IMR-90 (cell line): Measurements from ENCODE around the gene HMX1. TPM values are rescaled to one million over a fixed set of nuclear protein-coding genes. Genes with fewer than 3 reads are reported as not detected.

Experiments used
- ATAC-seq: fragments of 200-7000 bp; cut with Tn5 transposase; 2 replicates; pipeline ENCODE4 v1.9.1; 2020; ENCODE audit warnings: low read depth, mild to moderate bottlenecking, moderate library complexity
- BruUV-seq: library from RNA; stranded (reverse); fragments of 400-500 nt; replicated peaks from 2 replicates; lab custom pipeline; 2021; lab: Mats Ljungman, UMichigan
- CTCF ChIA-PET: fragments of 300-600 bp; formaldehyde crosslinking; extraction: SDS; loops from one replicate; lab custom pipeline; 2021; ENCODE audit warnings: antibody characterized with exemption; lab: Yijun Ruan, JAX
- POLR2A ChIA-PET: fragments of 300-600 bp; sonication (Branson Sonifier 250); formaldehyde crosslinking; loops from one replicate; lab custom pipeline; 2022; ENCODE audit warnings: antibody characterized with exemption; ENCODE audit not compliant: unreplicated experiment; lab: Charles Lee
- DNase-seq: peaks from one replicate; pipeline ENCODE4 v3.0.0; 2013
- H2AFZ ChIP-seq: replicated peaks from 2 replicates; pipeline ENCODE3; 2013; ENCODE audit warnings: low read length, mild to moderate bottlenecking; ENCODE audit not compliant: poor library complexity
- H2AK5ac ChIP-seq: 2 replicates; pipeline ENCODE4 v1.6.1; 2013; ENCODE audit warnings: low read depth, low read length, inconsistent platforms
- H2AK9ac ChIP-seq: replicated peaks from 2 replicates; pipeline ENCODE3; 2013; ENCODE audit warnings: mild to moderate bottlenecking, low read depth, low read length, moderate library complexity; ENCODE audit not compliant: poor library complexity
- H2BK120ac ChIP-seq: 2 replicates; pipeline ENCODE4 v1.6.1; 2013; ENCODE audit warnings: low read depth, low read length, inconsistent platforms
- H2BK15ac ChIP-seq: 3 replicates; pipeline ENCODE4 v1.6.1; 2013; ENCODE audit warnings: low read depth, low read length, inconsistent platforms
- H2BK20ac ChIP-seq: 2 replicates; pipeline ENCODE4 v1.6.1; 2013; ENCODE audit warnings: low read depth, mild to moderate bottlenecking, inconsistent platforms, low read length, moderate library complexity
- H2BK5ac ChIP-seq: 2 replicates; pipeline ENCODE4 v1.6.1; 2013; ENCODE audit warnings: mild to moderate bottlenecking, low read depth, low read length, inconsistent platforms; ENCODE audit not compliant: poor library complexity, severe bottlenecking
- H3K14ac ChIP-seq: replicated peaks from 2 replicates; pipeline ENCODE4 v1.6.1; 2013; ENCODE audit warnings: low read depth, low read length, inconsistent platforms
- H3K18ac ChIP-seq: 2 replicates; pipeline ENCODE4 v1.6.1; 2013; ENCODE audit warnings: low read depth, low read length, control low read depth
- H3K23ac ChIP-seq: 2 replicates; pipeline ENCODE4 v1.6.1; 2013; ENCODE audit warnings: low read depth, low read length, inconsistent platforms
- H3K27ac ChIP-seq: 2 replicates; pipeline ENCODE4 v1.5.1; 2013; ENCODE audit warnings: mild to moderate bottlenecking, control low read depth, low read length; ENCODE audit not compliant: insufficient read depth
- H3K27me3 ChIP-seq: 2 replicates; pipeline ENCODE4 v1.6.1; 2013; ENCODE audit warnings: low read length; ENCODE audit not compliant: control insufficient read depth, insufficient read depth
- H3K36me3 ChIP-seq: 2 replicates; pipeline ENCODE4 v1.6.1; 2013; ENCODE audit warnings: low read length, mixed read lengths; ENCODE audit not compliant: control insufficient read depth, insufficient read depth
- H3K4ac ChIP-seq: 2 replicates; pipeline ENCODE4 v1.6.1; 2013; ENCODE audit warnings: low read depth, low read length, inconsistent platforms
- H3K4me1 ChIP-seq: 2 replicates; pipeline ENCODE4 v1.6.1; 2013; ENCODE audit warnings: low read length, mixed read lengths; ENCODE audit not compliant: control insufficient read depth, insufficient read depth
- H3K4me2 ChIP-seq: 2 replicates; pipeline ENCODE4 v1.6.1; 2013; ENCODE audit warnings: low read depth, mild to moderate bottlenecking, control low read depth, low read length, moderate library complexity
- H3K4me3 ChIP-seq: 2 replicates; pipeline ENCODE4 v1.5.1; 2013; ENCODE audit warnings: low read depth, mild to moderate bottlenecking, control low read depth, low read length, moderate library complexity; ENCODE audit not compliant: insufficient read depth
- H3K56ac ChIP-seq: 2 replicates; pipeline ENCODE4 v1.6.1; 2013; ENCODE audit warnings: low read length, inconsistent platforms; ENCODE audit not compliant: insufficient read depth; ENCODE audit errors: extremely low read depth
- H3K79me1 ChIP-seq, 2 experiments: 2 replicates each; pipeline ENCODE4 v1.6.1; 2013; ENCODE audit warnings: low read length in 2 of 2, inconsistent platforms in 1 of 2, low read depth in 1 of 2
- H3K9ac ChIP-seq: 2 replicates; pipeline ENCODE4 v1.6.1; 2013; ENCODE audit warnings: low read depth, low read length, control low read depth
- H3K9me1 ChIP-seq: 2 replicates; pipeline ENCODE4 v1.6.1; 2013; ENCODE audit warnings: low read length, inconsistent platforms; ENCODE audit not compliant: insufficient read depth
- H3K9me3 ChIP-seq: 2 replicates; pipeline ENCODE4 v1.6.1; 2013; ENCODE audit warnings: low read length; ENCODE audit not compliant: control insufficient read depth, insufficient read depth
- H4K20me1 ChIP-seq: 2 replicates; pipeline ENCODE4 v1.6.1; 2013; ENCODE audit warnings: low read length, inconsistent platforms; ENCODE audit not compliant: insufficient read depth
- H4K5ac ChIP-seq: 2 replicates; pipeline ENCODE4 v1.6.1; 2013; ENCODE audit warnings: mild to moderate bottlenecking, low read depth, low read length, control low read depth
- H4K8ac ChIP-seq, 2 experiments: 2 replicates each; pipeline ENCODE4 v1.6.1; 2013; ENCODE audit warnings: low read depth in 2 of 2, low read length in 2 of 2, control low read depth in 1 of 2, inconsistent platforms in 1 of 2
- H4K91ac ChIP-seq: 2 replicates; pipeline ENCODE4 v1.6.1; 2013; ENCODE audit warnings: low read depth, low read length, inconsistent platforms; ENCODE audit not compliant: insufficient read depth
- ELK1 ChIP-seq: fragments of 150-350 bp; IDR thresholded peaks from 2 replicates; pipeline ENCODE4 v1.6.1; 2016; ENCODE audit warnings: low read depth, mild to moderate bottlenecking, low read length, moderate library complexity, borderline replicate concordance
- MAZ ChIP-seq: IDR thresholded peaks from 2 replicates; pipeline ENCODE4 v1.6.1; 2012; ENCODE audit warnings: low read depth, mild to moderate bottlenecking, low read length, improper control_type of control experiment, moderate library complexity, borderline replicate concordance
- MXI1 ChIP-seq: IDR thresholded peaks from 2 replicates; pipeline ENCODE4 v1.6.1; 2012; ENCODE audit warnings: low read depth, mild to moderate bottlenecking, low read length, moderate library complexity, borderline replicate concordance
- NFE2L2 ChIP-seq: fragments of 150-350 bp; IDR thresholded peaks from 2 replicates; pipeline ENCODE4 v1.6.1; 2016; ENCODE audit warnings: low read depth, mild to moderate bottlenecking, low read length
- RAD21 ChIP-seq: IDR thresholded peaks from 2 replicates; pipeline ENCODE4 v1.6.1; 2012; ENCODE audit warnings: low read length, improper control_type of control experiment
- RCOR1 ChIP-seq: IDR thresholded peaks from 2 replicates; pipeline ENCODE4 v1.6.1; 2012; ENCODE audit warnings: mild to moderate bottlenecking, low read length, improper control_type of control experiment; ENCODE audit not compliant: insufficient replicate concordance
- WGBS, 2 experiments: methylation state at CpG; one replicate each; pipeline versions ENCODE4 v1.1.5 to v1.1.7; 2013; ENCODE audit warnings: missing lambda C conversion rate in 2 of 2; ENCODE audit not compliant: insufficient read length in 1 of 2; ENCODE audit errors: extremely low coverage in 2 of 2; 5-methylcytosine and 5-hydroxymethylcytosine counted together
- dilution Hi-C: fragments of 300-500 bp; cut with HindIII; formaldehyde crosslinking; loops from one replicate; pipeline ENCODE4 v1.14.3; 2018; ENCODE audit warnings: low sequenced_read_pairs; ENCODE audit not compliant: unreplicated experiment
- in situ Hi-C: fragments of 300-500 bp; cut with MboI; formaldehyde crosslinking; loops from 3 replicates; pipeline ENCODE4 v1.14.3; 2019; ENCODE audit warnings: low sequenced_read_pairs, inconsistent platforms, mixed read lengths
- intact Hi-C: fragments of 100-400 bp; cut with micrococcal nuclease; formaldehyde crosslinking; loops from 2 replicates; pipeline ENCODE4 v1.10.0; 2022
- polyA plus RNA-seq, 3 experiments: library from polyadenylated mRNA; depleted of rRNA; stranded (reverse); fragments of >200 nt; gene quantifications; 2 replicates each; pipeline ENCODE4 v1.2.3, GENCODE V29; 2012; ENCODE audit warnings: low replicate concordance in 1 of 3
- total RNA-seq: library from RNA; depleted of rRNA; stranded (reverse); fragments of >200 nt; gene quantifications from 2 replicates; pipeline ENCODE4 v1.2.3, GENCODE V29; 2012
- TF ChIP-seq, protein P1 (sequence below): conservative IDR thresholded peaks from 2 replicates; pipeline ENCODE4 v1.5.1; 2012; ENCODE audit warnings: mild to moderate bottlenecking, low read depth, low read length, improper control_type of control experiment

Gene HMX1
- total and polyA plus RNA-seq, 2 of the 4 experiments (the other 2 are of a cell fraction), result not detected

GRCh38 chr4:8846826-8847225 is 24.8 kb downstream of the HMX1 start:
- no peak overlapping the region for H2BK15ac ChIP-seq
- no peaks in the 10 kb centered on the region for H4K20me1 ChIP-seq
- no peak overlapping the region for H3K9ac ChIP-seq
- no peak overlapping the region for H3K23ac ChIP-seq
- no peak overlapping the region for H3K4me3 ChIP-seq
- no peak overlapping the region for H2AFZ ChIP-seq
- H2BK120ac ChIP-seq, result no peak overlapping the region
- no TSS peak for BruUV-seq
- H3K36me3 ChIP-seq, result no peaks in the 10 kb centered on the region
- H3K18ac ChIP-seq, result no peak overlapping the region
- H3K4ac ChIP-seq, result no peak overlapping the region
- dilution Hi-C loops, result no loop called here
- intact Hi-C loops, result no loop called here
- H3K4me2 ChIP-seq, result no peak overlapping the region
- no peak overlapping the region for H2AK9ac ChIP-seq
- DNase-seq (no peak), ATAC-seq (no peak)
- H3K27me3 ChIP-seq, result peaks cover 2% of the 10 kb centered on the region; the same call in 1 of the 2 replicates
- H3K9me3 ChIP-seq, result no peaks in the 10 kb centered on the region
- no peak overlapping the region for H4K5ac ChIP-seq
- 0% methylated on average over 1 of the region's 3 CpGs; no CpG with 5 or more reads in 1 of the 2 experiments for WGBS, 2 experiments
- H3K4me1 ChIP-seq, result no peaks in the 10 kb centered on the region
- POLR2A ChIA-PET, result no interaction called here
- TF ChIP-seq RCOR1 (no peak), MXI1 (no peak), MAZ (no peak), RAD21 (no peak), ELK1 (no peak), NFE2L2 (no peak)
- TF ChIP-seq, protein P1, sequence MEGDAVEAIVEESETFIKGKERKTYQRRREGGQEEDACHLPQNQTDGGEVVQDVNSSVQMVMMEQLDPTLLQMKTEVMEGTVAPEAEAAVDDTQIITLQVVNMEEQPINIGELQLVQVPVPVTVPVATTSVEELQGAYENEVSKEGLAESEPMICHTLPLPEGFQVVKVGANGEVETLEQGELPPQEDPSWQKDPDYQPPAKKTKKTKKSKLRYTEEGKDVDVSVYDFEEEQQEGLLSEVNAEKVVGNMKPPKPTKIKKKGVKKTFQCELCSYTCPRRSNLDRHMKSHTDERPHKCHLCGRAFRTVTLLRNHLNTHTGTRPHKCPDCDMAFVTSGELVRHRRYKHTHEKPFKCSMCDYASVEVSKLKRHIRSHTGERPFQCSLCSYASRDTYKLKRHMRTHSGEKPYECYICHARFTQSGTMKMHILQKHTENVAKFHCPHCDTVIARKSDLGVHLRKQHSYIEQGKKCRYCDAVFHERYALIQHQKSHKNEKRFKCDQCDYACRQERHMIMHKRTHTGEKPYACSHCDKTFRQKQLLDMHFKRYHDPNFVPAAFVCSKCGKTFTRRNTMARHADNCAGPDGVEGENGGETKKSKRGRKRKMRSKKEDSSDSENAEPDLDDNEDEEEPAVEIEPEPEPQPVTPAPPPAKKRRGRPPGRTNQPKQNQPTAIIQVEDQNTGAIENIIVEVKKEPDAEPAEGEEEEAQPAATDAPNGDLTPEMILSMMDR, result no peak
- no peak overlapping the region for H4K8ac ChIP-seq
- CTCF ChIA-PET, result no interaction called here
- H2BK20ac ChIP-seq, result no peak overlapping the region
- H2BK5ac ChIP-seq, result no peak overlapping the region
- H3K9me1 ChIP-seq, result no peaks in the 10 kb centered on the region
- H3K27ac ChIP-seq, result no peak overlapping the region
- no peak overlapping the region for H3K56ac ChIP-seq
- H3K14ac ChIP-seq, result no peak overlapping the region
- H3K79me1 ChIP-seq, result no peaks in the 10 kb centered on the region
- in situ Hi-C loops, result no loop called here
- no peak overlapping the region for H2AK5ac ChIP-seq
- no peak overlapping the region for H4K91ac ChIP-seq
